SK-N-MC (cell line): ENCODE measurements around the gene ZNF496.

Experiments
- DNase-seq: peaks from one replicate; pipeline ENCODE4 v3.0.0-alpha.2; 2011; ENCODE audit warnings: low read depth, low spot score
- H3K27ac ChIP-seq: fragments of 200-600 bp; sonication (generic); 2 replicates; pipeline ENCODE4 v1.5.1; 2016; ENCODE audit warnings: mixed run types
- H3K36me3 ChIP-seq: fragments of 200-600 bp; sonication (generic); 2 replicates; pipeline ENCODE4 v1.6.1; 2017; ENCODE audit warnings: antibody characterized with exemption, low read length, mixed read lengths; ENCODE audit not compliant: insufficient read depth
- H3K4me3 ChIP-seq: fragments of 200-600 bp; sonication (generic); 2 replicates; pipeline ENCODE4 v1.5.1; 2016
- H3K9ac ChIP-seq: fragments of 200-600 bp; sonication (generic); 2 replicates; pipeline ENCODE4 v1.8.0; 2017; ENCODE audit warnings: mixed run types, mixed read lengths; ENCODE audit not compliant: insufficient read length
- H3K9me3 ChIP-seq: fragments of 200-600 bp; sonication (generic); 2 replicates; pipeline ENCODE4 v1.6.1; 2017; ENCODE audit warnings: low read depth, mild to moderate bottlenecking, antibody characterized with exemption, low read length, moderate library complexity, mixed read lengths
- EZH2 ChIP-seq: fragments of 200-600 bp; sonication (generic); IDR thresholded peaks from one replicate; pipeline ENCODE4 v1.6.1; 2017; ENCODE audit warnings: antibody characterized with exemption
- FOXP2 ChIP-seq: optimal IDR thresholded peaks from 2 replicates; pipeline ENCODE3; 2011; ENCODE audit warnings: mild to moderate bottlenecking, moderate library complexity; ENCODE audit not compliant: insufficient read depth; ENCODE audit errors: extremely low read length, control extremely low read depth
- POLR2AphosphoS5 ChIP-seq: IDR thresholded peaks from 2 replicates; pipeline ENCODE4 v1.6.1; 2012; ENCODE audit warnings: mild to moderate bottlenecking, low read depth, low read length, borderline replicate concordance

The ZNF496 gene

GRCh38 chr1:247324923-247325322 is 6.7 kb downstream of the ZNF496 start:
- H3K36me3 ChIP-seq = peaks cover 62% of the 10 kb centered on the region
- H3K9me3 ChIP-seq = no peaks in the 10 kb centered on the region
- TF ChIP-seq POLR2AphosphoS5 = no peak
- no peak for TF ChIP-seq EZH2
- no peak for TF ChIP-seq FOXP2
- no peak overlapping the region for H3K9ac ChIP-seq
- no peak overlapping the region for H3K27ac ChIP-seq
- DNase-seq = no peak
- H3K4me3 ChIP-seq = no peak overlapping the region

- H3K4me3 ChIP-seq = no peak overlapping the region
- no peak for TF ChIP-seq POLR2AphosphoS5
- no peak for TF ChIP-seq FOXP2
- no peak for TF ChIP-seq EZH2
- H3K9me3 ChIP-seq = no peaks in the 10 kb centered on the region
- DNase-seq = no peak
- H3K36me3 ChIP-seq = peaks cover 57% of the 10 kb centered on the region
- no peak overlapping the region for H3K27ac ChIP-seq
- no peak overlapping the region for H3K9ac ChIP-seq
These were observed 7.4 kb downstream of the ZNF496 start for GRCh38 chr1:247324204-247324787.

- no peak for DNase-seq
- Histone ChIP-seq H3K4me3 (no peak overlapping the region), H3K27ac (no peak overlapping the region), H3K36me3 (peaks cover 45% of the 10 kb centered on the region), H3K9me3 (no peaks in the 10 kb centered on the region), H3K9ac (no peak overlapping the region)
- TF ChIP-seq EZH2 = no peak
- TF ChIP-seq FOXP2 = no peak
- no peak for TF ChIP-seq POLR2AphosphoS5
These were observed 8.6 kb downstream of the ZNF496 start for GRCh38 chr1:247322849-247323586.

DNA sequence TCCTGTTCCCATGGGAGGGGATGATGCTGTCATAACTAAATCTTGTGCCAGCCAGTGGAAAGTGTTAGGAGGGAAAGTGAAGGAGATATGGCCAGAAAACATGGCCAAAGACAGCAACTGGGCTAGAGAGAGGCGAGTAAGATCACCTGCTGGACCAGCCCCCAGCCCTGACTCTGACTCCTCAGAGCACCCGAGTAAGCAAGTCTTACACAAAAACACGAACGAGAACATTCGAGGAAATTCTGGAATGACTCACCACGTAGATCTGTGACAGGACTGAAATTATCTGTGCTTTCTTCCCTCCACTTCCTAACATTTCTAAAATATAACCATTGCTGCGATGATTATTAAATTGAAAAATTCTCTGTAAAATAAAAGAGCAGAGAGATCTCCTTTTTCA is 9.2 kb downstream of the ZNF496 start:
- Histone ChIP-seq H3K9ac (no peak overlapping the region), H3K36me3 (peaks cover 40% of the 10 kb centered on the region), H3K9me3 (no peaks in the 10 kb centered on the region), H3K27ac (no peak overlapping the region), H3K4me3 (no peak overlapping the region)
- no peak for DNase-seq
- no peak for TF ChIP-seq POLR2AphosphoS5
- no peak for TF ChIP-seq FOXP2
- TF ChIP-seq EZH2 = no peak

DNA sequence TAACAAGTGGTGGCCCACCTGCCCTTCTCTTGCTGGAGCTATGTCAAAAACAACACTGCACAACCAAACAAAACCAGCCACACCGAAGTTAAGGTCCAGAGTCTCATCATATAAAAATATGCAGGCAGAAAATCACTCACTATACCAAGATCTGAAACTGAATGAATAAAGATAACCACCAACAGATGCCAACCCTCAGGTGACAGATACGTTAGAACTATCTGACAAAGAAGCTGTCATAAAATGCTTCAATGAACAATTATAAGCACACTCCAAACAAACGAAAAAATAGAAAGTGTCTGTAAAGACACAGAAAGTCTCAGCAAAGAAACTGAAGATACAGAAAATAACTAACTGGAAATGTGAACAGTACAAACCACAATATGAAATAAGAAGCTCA is 14.0 kb downstream of the ZNF496 start:
- Histone ChIP-seq H3K36me3 (peaks cover 22% of the 10 kb centered on the region), H3K4me3 (no peak overlapping the region), H3K9ac (no peak overlapping the region), H3K27ac (no peak overlapping the region), H3K9me3 (no peaks in the 10 kb centered on the region)
- DNase-seq = no peak
- no peak for TF ChIP-seq EZH2
- TF ChIP-seq FOXP2 = no peak
- no peak for TF ChIP-seq POLR2AphosphoS5

DNA sequence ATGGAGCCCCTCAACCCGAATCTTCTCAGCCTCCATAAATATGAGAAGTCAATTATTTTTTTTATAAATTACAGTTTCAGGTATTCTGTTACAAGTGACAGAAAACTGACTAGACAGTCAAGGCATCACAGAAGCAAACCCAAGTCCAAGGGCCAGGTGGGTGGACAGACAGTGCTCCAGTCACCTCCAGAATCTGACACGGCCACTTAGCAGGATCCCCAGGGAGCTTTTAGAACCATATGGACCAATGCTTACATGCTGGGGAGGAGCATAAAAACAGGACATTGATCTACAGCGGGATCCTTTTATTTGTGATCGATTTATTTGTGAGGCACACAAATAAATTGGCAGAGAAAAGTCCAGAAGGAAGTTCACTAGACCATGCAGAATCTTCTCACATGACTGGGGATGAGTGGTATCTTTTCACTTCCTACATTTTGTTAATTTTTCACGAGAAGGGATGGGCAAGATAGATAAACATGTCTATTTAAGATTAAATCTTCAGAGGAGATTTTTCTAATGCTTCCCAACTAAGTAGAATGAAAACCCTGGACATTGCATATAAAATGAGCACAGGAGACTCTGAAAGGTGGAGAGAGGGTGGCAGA is 15.0 kb downstream of the ZNF496 start:
- Histone ChIP-seq H3K9me3 (no peaks in the 10 kb centered on the region), H3K27ac (no peak overlapping the region), H3K4me3 (no peak overlapping the region), H3K9ac (no peak overlapping the region), H3K36me3 (peaks cover 14% of the 10 kb centered on the region)
- DNase-seq = no peak
- no peak for TF ChIP-seq FOXP2
- TF ChIP-seq POLR2AphosphoS5 = no peak
- TF ChIP-seq EZH2 = no peak

DNA sequence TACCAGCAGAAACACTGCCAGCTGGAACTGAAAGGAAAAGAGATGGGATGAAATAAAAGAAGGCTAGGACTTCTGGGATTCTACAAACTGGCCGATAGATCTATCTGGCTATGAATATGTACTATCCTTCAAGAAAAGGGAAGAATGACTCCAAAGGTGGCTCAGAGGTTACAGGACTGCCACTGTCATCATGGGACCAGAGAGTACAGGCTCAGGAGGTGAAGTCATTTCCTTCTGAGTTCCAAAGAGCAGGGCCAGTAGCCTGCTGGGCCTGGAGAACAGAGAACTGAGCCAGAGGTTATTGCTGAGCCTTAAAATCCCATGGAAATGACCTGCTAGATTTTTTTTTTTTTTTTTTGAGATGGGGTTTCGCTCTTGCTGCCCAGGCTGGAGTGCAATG is 27.6 kb downstream of the ZNF496 start:
- no peak overlapping the region for H3K4me3 ChIP-seq
- H3K27ac ChIP-seq = no peak overlapping the region
- no peak for DNase-seq
- no peaks in the 10 kb centered on the region for H3K9me3 ChIP-seq
- no peak overlapping the region for H3K9ac ChIP-seq
- H3K36me3 ChIP-seq = peaks cover 39% of the 10 kb centered on the region; the same call in 1 of the 2 replicates
- TF ChIP-seq POLR2AphosphoS5 (no peak), FOXP2 (no peak), EZH2 (no peak)

GRCh38 chr1:247303216-247303615 is 28.5 kb downstream of the ZNF496 start:
- H3K4me3 ChIP-seq = no peak overlapping the region
- H3K27ac ChIP-seq = no peak overlapping the region
- no peaks in the 10 kb centered on the region for H3K9me3 ChIP-seq
- no peak overlapping the region for H3K9ac ChIP-seq
- H3K36me3 ChIP-seq = peaks cover 32% of the 10 kb centered on the region; the same call in 1 of the 2 replicates
- DNase-seq = no peak
- TF ChIP-seq FOXP2 (no peak), POLR2AphosphoS5 (no peak), EZH2 (no peak)

- Histone ChIP-seq H3K9ac (no peak overlapping the region), H3K36me3 (peaks cover 17% of the 10 kb centered on the region; the same call in 1 of the 2 replicates), H3K4me3 (no peak overlapping the region), H3K27ac (no peak overlapping the region), H3K9me3 (no peaks in the 10 kb centered on the region)
- TF ChIP-seq POLR2AphosphoS5 (no peak), EZH2 (no peak), FOXP2 (no peak)
- DNase-seq = no peak
These were observed 30.5 kb downstream of the ZNF496 start for GRCh38 chr1:247301176-247301540.
